ENCODE measurements around the gene FOXP3.

DNA sequence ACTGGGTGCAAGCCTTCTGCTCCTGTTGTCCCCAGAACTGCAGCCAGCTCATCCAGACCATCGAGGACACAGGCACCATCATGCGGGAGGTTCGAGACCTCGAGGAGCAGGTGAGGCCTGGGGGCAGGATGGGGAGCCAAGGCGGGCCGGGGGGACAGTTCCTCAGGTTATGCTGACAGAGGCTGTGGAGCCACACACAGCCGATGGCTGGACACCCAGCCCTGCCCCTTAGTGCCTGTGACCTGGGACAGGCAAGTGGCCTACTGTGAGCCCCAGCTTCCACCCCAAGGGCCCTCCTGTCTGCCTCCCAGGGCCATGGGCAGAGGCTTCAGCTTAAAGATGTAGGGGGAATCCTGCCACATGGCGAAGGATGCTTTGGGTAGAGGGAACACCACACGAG lies 14.9 kb downstream of the FOXP3 start:
- TF ChIP-seq, protein P1, sequence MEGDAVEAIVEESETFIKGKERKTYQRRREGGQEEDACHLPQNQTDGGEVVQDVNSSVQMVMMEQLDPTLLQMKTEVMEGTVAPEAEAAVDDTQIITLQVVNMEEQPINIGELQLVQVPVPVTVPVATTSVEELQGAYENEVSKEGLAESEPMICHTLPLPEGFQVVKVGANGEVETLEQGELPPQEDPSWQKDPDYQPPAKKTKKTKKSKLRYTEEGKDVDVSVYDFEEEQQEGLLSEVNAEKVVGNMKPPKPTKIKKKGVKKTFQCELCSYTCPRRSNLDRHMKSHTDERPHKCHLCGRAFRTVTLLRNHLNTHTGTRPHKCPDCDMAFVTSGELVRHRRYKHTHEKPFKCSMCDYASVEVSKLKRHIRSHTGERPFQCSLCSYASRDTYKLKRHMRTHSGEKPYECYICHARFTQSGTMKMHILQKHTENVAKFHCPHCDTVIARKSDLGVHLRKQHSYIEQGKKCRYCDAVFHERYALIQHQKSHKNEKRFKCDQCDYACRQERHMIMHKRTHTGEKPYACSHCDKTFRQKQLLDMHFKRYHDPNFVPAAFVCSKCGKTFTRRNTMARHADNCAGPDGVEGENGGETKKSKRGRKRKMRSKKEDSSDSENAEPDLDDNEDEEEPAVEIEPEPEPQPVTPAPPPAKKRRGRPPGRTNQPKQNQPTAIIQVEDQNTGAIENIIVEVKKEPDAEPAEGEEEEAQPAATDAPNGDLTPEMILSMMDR (IDR thresholded peaks at IDR 0.05; ENCODE audit: low read length): no peak
- TF ChIP-seq EZH2phosphoT487 (IDR thresholded peaks at IDR 0.05; ENCODE audit: low read length): no peak

All from MM.1S (cell line).